Heart right ventricle (tissue), 16 donors: Measurements from ENCODE around the gene NR2F1. TPM values are rescaled to one million over a fixed set of nuclear protein-coding genes. Genes with fewer than 3 reads are reported as not detected.

Experiments
- ATAC-seq, 8 donors: fragments of 200-7000 bp; cut with Tn5 transposase; one replicate each; pipeline ENCODE4 v1.9.1; 2020; ENCODE audit warnings: mild to moderate bottlenecking in 8 of 8, moderate library complexity in 8 of 8, moderate number of reproducible peaks in 1 of 8
- DNase-seq, 2 donors: peaks; one replicate each; pipeline ENCODE4 v3.0.0-alpha.2; 2020
- H3K27ac ChIP-seq, 10 donors: fragments of 200-600 bp; sonication (generic) in 2 of 10; one replicate each; pipeline versions ENCODE4 v1.5.0 to v1.8.0; 2020 to 2022; ENCODE audit warnings: mild to moderate bottlenecking in 3 of 10
- H3K27me3 ChIP-seq, 7 donors: fragments of 200-600 bp; one replicate each; pipeline ENCODE4 v1.8.0; 2021 to 2022; ENCODE audit warnings: mild to moderate bottlenecking in 2 of 7
- H3K36me3 ChIP-seq, 9 donors: fragments of 200-600 bp; sonication (generic) in 1 of 9; one replicate each; pipeline versions ENCODE4 v1.5.0 to v1.8.0; 2020 to 2022; ENCODE audit warnings: mild to moderate bottlenecking in 2 of 9
- H3K4me1 ChIP-seq, 9 donors: fragments of 200-600 bp; sonication (generic) in 1 of 9; one replicate each; pipeline versions ENCODE4 v1.5.0 to v1.8.0; 2020 to 2022; ENCODE audit warnings: mild to moderate bottlenecking in 4 of 9
- H3K4me3 ChIP-seq, 10 donors: fragments of 200-600 bp; sonication (generic) in 2 of 10; one replicate each; pipeline versions ENCODE4 v1.5.0 to v1.8.0; 2020 to 2022; ENCODE audit warnings: mild to moderate bottlenecking in 7 of 10, moderate library complexity in 2 of 10
- H3K9me3 ChIP-seq, 11 donors: fragments of 200-600 bp in 10 of 11; sonication (generic) in 2 of 11; one replicate each; pipeline versions ENCODE4 v1.5.0 to v1.8.0; 2013 to 2022; ENCODE audit warnings: mild to moderate bottlenecking in 2 of 11, control low read depth in 1 of 11, moderate library complexity in 1 of 11
- WGBS, 2 donors: extraction: QIAGEN DNeasy Blood & Tissue Kit; methylation state at CpG; one replicate each; pipeline ENCODE4 v1.1.7; 2013; ENCODE audit warnings: inconsistent platforms in 1 of 2; 5-methylcytosine and 5-hydroxymethylcytosine counted together
- intact Hi-C, 10 donors: fragments of 100-400 bp; cut with DNase I; formaldehyde crosslinking; loops; one replicate each; pipeline versions ENCODE4 v1.11.1 to v1.14.2; 2022
- polyA plus RNA-seq, 2 donors: library from polyadenylated mRNA; stranded (reverse); fragments of 200-250 nt; gene quantifications; one replicate each; pipeline ENCODE4 v1.2.3, GENCODE V29; 2013
- total RNA-seq, 10 donors: library from RNA; stranded (reverse); fragmentation: NEBNext Ultra II Directional in 3 of 10; extraction: Animal tissue kit (Norgen Biotek cat#: 25700) in 3 of 10; gene quantifications; one replicate each; pipeline versions ENCODE4 v1.2.1 to v1.2.4, GENCODE V29; 2021 to 2023
- TF ChIP-seq, protein P1 (sequence below), 9 donors: fragments of 200-600 bp; sonication (generic) in 2 of 9; IDR thresholded peaks; one replicate each; pipeline versions ENCODE4 v1.5.0 to v1.8.0; 2021 to 2022; ENCODE audit warnings: antibody characterized with exemption in 9 of 9, mild to moderate bottlenecking in 5 of 9, moderate library complexity in 1 of 9
- donor health status: Arrhythmogenic right ventricular cardiomyopathy.
- donor health status: ischemic (EF 13 %, LVEDD 7.1; RV severe dilation, severe dysfunction).
- donor health status: healthy with polysubstance abuse.
- donor health status: DM: no; HTN: yes; CAD: no.
- donor health status: DM: no; HTN: no; CAD: no.
- donor health status: ischemic (EF 25% LVEDD 6.9; RV normal size, moderate dysfunction).
- donor health status: ischemic (EF 25% LVEDD 5.7; RV mildly dilated, moderate dysfunction).
- donor health status: healthy.
- donor health status: DM: yes; HTN: yes; CAD: no.
- donor health status: Ischemic cardiomyopathy.
- donor health status: ischemic (EF 35%, LVEDD 5.7; RV mildly dilated, moderate dysfunction).
- donor health status: nonischemic (EF 11% LVEDD 7.7; RV severe dilation, severe dysfunction).
- donor health status: DM: yes; HTN: yes; CAD: no.
- donor health status: PGD.
- donor health status: ischemic (EF 29% LVEDD 5.4; RV normal size, mild dysfunction).
- donor health status: nonischemic (EF 23%, LVEDD 6.1; RV moderate dilation, normal function).

The NR2F1 gene
- total and polyA plus RNA-seq, 12 donors, result 0.27 to 2.4 (median 0.92) TPM

- Histone ChIP-seq H3K27ac (no peak overlapping the region), H3K36me3 (no peaks in the 10 kb centered on the region), H3K4me1 (peaks cover 0 to 27% (median 16%) of the 10 kb centered on the region in 9 donors), H3K9me3 (no peaks in the 10 kb centered on the region), H3K27me3 (peaks cover 22 to 100% (median 99%) of the 10 kb centered on the region in 7 donors), H3K4me3 (peak overlapping the region in 6 of 10 donors; percentile 20 to 38 (median 36))
- TF ChIP-seq, protein P1, sequence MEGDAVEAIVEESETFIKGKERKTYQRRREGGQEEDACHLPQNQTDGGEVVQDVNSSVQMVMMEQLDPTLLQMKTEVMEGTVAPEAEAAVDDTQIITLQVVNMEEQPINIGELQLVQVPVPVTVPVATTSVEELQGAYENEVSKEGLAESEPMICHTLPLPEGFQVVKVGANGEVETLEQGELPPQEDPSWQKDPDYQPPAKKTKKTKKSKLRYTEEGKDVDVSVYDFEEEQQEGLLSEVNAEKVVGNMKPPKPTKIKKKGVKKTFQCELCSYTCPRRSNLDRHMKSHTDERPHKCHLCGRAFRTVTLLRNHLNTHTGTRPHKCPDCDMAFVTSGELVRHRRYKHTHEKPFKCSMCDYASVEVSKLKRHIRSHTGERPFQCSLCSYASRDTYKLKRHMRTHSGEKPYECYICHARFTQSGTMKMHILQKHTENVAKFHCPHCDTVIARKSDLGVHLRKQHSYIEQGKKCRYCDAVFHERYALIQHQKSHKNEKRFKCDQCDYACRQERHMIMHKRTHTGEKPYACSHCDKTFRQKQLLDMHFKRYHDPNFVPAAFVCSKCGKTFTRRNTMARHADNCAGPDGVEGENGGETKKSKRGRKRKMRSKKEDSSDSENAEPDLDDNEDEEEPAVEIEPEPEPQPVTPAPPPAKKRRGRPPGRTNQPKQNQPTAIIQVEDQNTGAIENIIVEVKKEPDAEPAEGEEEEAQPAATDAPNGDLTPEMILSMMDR (IDR thresholded peaks at IDR 0.05), result no peak
- WGBS, 2 donors, result 34 to 45% methylated on average over 32 of the region's 32 CpGs
- intact Hi-C loops, result no loop called here
- DNase-seq, result no peak
- peak in 2 of 8 donors; percentile 13 to 38 for ATAC-seq
Observed at GRCh38 chr5:93571114-93571949, 11.7 kb upstream of the NR2F1 start.

DNA sequence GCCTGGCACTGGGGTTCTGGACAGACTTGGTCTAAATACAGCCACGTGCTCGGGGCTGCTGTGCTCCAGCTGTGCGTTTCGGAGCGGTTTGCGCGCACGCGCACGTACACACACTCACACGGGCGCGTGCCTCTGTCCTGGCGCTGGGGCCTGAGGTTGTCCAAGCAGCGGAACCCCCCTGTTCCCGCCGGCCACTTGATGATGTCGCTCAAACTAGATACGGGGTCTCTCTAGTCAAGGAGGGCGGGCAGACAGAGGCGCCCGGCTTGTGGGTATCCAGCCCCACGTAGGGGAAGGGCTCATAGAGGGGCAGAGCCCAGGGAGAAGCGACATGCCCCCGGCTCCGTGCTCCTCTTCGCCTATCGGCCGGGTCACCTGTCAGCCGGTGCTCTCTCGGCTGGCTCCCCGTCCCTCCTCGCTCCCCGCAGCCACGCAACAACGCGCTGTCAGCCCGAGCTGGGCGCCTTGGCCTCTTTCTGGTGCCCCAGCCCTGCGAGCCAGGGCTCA is 10.9 kb upstream of the NR2F1 start:
- DNase-seq (no peak), ATAC-seq (peak in 2 of 8 donors; percentile 14 to 43)
- WGBS, 2 donors, result 4 to 17% methylated on average over 40 of the region's 40 CpGs
- intact Hi-C loops, result no loop called here
- no peaks in the 10 kb centered on the region for H3K9me3 ChIP-seq
- TF ChIP-seq, protein P1 (IDR thresholded peaks at IDR 0.05), result no peak
- no peaks in the 10 kb centered on the region for H3K36me3 ChIP-seq
- peaks cover 22 to 100% (median 100%) of the 10 kb centered on the region in 7 donors for H3K27me3 ChIP-seq
- no peak overlapping the region for H3K27ac ChIP-seq
- peaks cover 0 to 27% (median 16%) of the 10 kb centered on the region in 9 donors for H3K4me1 ChIP-seq
- H3K4me3 ChIP-seq, result peak overlapping the region in 5 of 10 donors; percentile 20 to 34 (median 24)

GRCh38 chr5:93572608-93573353 is 10.2 kb upstream of the NR2F1 start:
- H3K27ac ChIP-seq, result no peak overlapping the region
- WGBS, 2 donors, result 7 to 14% methylated on average over 45 of the region's 45 CpGs

More at GRCh38 chr5:93572608-93573353, 10.2 kb upstream of the NR2F1 start:
- ATAC-seq (peak in 1 of 8 donors; percentile 11), DNase-seq (no peak)
- TF ChIP-seq, protein P1 (IDR thresholded peaks at IDR 0.05), result no peak
- Histone ChIP-seq H3K4me1 (peaks cover 0 to 27% (median 16%) of the 10 kb centered on the region in 9 donors), H3K36me3 (no peaks in the 10 kb centered on the region), H3K9me3 (no peaks in the 10 kb centered on the region), H3K27me3 (peaks cover 22 to 100% (median 100%) of the 10 kb centered on the region in 7 donors), H3K4me3 (peak overlapping the region in 5 of 10 donors; percentile 20 to 34 (median 24))
- intact Hi-C loops, result no loop called here
